ENCODE results near the gene ATP1A2.

ATP1A2 gene

GRCh38 chr1:160187407-160187806 is 71.8 kb downstream of the ATP1A2 start:
- DNase-seq (ENCODE audit: low spot score in 2 of 2) (no peak), ATAC-seq (ENCODE audit: low read depth) (no peak)
- Mint-ChIP-seq H3K36me3 (no peaks in the 10 kb centered on the region), H3K4me3 (no peak overlapping the region), H3K4me1 (no peaks in the 10 kb centered on the region), H3K27ac (no peak overlapping the region), H3K9me3 (no peaks in the 10 kb centered on the region), H3K27me3 (peaks cover 11% of the 10 kb centered on the region)

DNA sequence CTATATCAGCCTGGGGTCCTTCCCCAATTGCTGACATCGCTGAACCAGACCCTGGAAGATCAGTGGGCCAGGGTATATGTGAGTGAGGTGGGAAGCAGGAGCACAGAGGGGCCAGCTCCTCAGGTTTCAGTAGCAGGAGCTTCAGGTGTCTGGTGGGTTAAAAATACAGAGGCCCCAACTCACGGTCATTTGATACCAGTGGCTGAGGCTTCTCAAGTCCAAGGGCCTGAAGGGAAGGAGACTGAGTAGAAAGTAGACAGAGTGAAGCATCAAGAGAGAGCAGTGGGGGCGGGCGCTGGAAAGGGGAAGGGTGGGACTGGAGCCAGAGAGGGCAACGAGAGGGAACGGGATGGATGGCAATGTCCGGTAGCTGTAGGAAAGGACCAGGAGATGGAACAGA is 72.8 kb downstream of the ATP1A2 start:
- H3K36me3 Mint-ChIP-seq = no peaks in the 10 kb centered on the region
- H3K27ac Mint-ChIP-seq = no peak overlapping the region
- ATAC-seq (ENCODE audit: low read depth) (no peak), DNase-seq (ENCODE audit: low spot score in 2 of 2) (no peak)
- peaks cover 9% of the 10 kb centered on the region for H3K27me3 Mint-ChIP-seq
- H3K4me3 Mint-ChIP-seq = no peak overlapping the region
- H3K4me1 Mint-ChIP-seq = no peaks in the 10 kb centered on the region
- H3K9me3 Mint-ChIP-seq = no peaks in the 10 kb centered on the region

GRCh38 chr1:160189649-160190625 is 74.4 kb downstream of the ATP1A2 start, which contains the start of gene CASQ1:
CASQ1 (plus strand) TSS chr1:160190575; CDS start chr1:160190752, 177 bp downstream.
- DNase-seq (ENCODE audit: low spot score in 2 of 2) (no peak), ATAC-seq (ENCODE audit: low read depth) (no peak)
- H3K36me3 Mint-ChIP-seq = no peaks in the 10 kb centered on the region
- H3K9me3 Mint-ChIP-seq = no peaks in the 10 kb centered on the region
- H3K27me3 Mint-ChIP-seq = peaks cover 9% of the 10 kb centered on the region
- no peak within 1 kb of the TSS for H3K27ac Mint-ChIP-seq
- H3K4me1 Mint-ChIP-seq = no peaks in the 10 kb centered on the region
- no peak within 1 kb of the TSS for H3K4me3 Mint-ChIP-seq

DNA sequence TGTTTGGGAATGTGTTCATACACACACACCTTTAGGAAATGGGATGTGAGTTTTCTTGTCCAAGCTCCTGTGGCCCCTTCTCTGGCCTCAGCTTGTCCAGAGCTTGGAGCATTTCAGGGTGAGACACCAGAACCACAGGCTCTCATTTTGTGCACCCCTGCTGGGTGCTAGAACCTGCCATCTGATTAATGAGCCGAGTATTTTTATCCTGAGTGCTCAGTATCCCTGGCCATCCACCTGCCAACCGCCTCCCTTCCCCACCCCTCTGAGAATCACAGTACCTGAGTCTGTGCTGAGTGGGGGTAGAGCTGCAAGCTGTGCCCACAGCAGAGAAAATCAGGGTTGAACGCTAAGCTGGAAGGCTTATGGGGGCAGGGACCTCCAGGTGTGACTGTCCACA is 76.2 kb downstream of the ATP1A2 start:
- no peak for ATAC-seq (ENCODE audit: low read depth)
- Mint-ChIP-seq H3K27ac (no peak overlapping the region), H3K9me3 (no peaks in the 10 kb centered on the region), H3K36me3 (no peaks in the 10 kb centered on the region), H3K4me1 (no peaks in the 10 kb centered on the region), H3K27me3 (peaks cover 2% of the 10 kb centered on the region), H3K4me3 (no peak overlapping the region)
- DNase-seq (ENCODE audit: low spot score in 2 of 2) = no peak

DNA sequence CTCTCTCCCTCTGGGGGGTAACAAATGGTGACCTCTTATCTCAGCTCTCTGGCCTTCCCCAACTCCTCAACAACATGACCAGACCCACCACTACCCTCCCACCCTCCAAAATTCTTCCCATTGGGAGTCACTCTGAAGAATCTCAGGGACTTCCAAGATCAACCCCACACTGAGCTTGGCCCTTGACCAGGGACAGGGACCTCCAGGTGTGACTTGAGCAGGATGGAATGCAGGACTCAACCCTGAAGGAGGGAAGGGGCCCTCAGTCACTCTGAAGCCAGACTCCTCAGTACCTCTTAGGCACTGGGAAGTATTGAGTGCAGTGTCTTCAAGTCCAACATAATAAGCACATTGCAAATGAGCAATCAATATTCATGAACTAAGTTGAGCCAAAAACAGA is 76.7 kb downstream of the ATP1A2 start:
- DNase-seq (ENCODE audit: low spot score in 2 of 2) (no peak), ATAC-seq (ENCODE audit: low read depth) (no peak)
- peaks cover 2% of the 10 kb centered on the region for H3K27me3 Mint-ChIP-seq
- no peak overlapping the region for H3K4me3 Mint-ChIP-seq
- no peaks in the 10 kb centered on the region for H3K36me3 Mint-ChIP-seq
- H3K27ac Mint-ChIP-seq = no peak overlapping the region
- H3K9me3 Mint-ChIP-seq = no peaks in the 10 kb centered on the region
- peaks cover 2% of the 10 kb centered on the region for H3K4me1 Mint-ChIP-seq

Data from memory B cell (primary cell).